HepG2 (cell line): Measurements from ENCODE around the gene PAIP2. TPM values are rescaled to one million over a fixed set of nuclear protein-coding genes. Genes with fewer than 3 reads are reported as not detected.

ENCODE experiments used
- ATAC-seq: fragments of 200-7000 bp; cut with Tn5 transposase; 3 replicates; pipeline ENCODE4 v1.9.1; 2020; ENCODE audit warnings: mild to moderate bottlenecking, moderate library complexity
- BruUV-seq: library from RNA; stranded (reverse); fragments of 400-500 nt; replicated peaks from 2 replicates; lab custom pipeline; 2021; lab: Mats Ljungman, UMichigan
- CTCF ChIA-PET: fragments of 300-600 bp; formaldehyde crosslinking; extraction: SDS; loops from one replicate; lab custom pipeline; 2021; ENCODE audit warnings: low total read pairs, inconsistent platforms, low intra/inter-chr PET ratio; lab: Yijun Ruan, JAX
- POLR2A ChIA-PET: fragments of 350-600 bp; sonication (Branson Sonifier 250); formaldehyde crosslinking; loops from one replicate; lab custom pipeline; 2020; ENCODE audit warnings: antibody characterized with exemption, inconsistent platforms; lab: Yijun Ruan, JAX
- DNase-seq: peaks from one replicate; pipeline ENCODE4 v3.0.0-alpha.2; 2015; ENCODE audit warnings: low spot score
- FAIRE-seq: peaks from 3 replicates; lab custom pipeline; 2011; peaks lifted over from hg19 to GRCh38; lab: Jason Lieb, UNC
- H2AFZ ChIP-seq: one replicate; pipeline ENCODE4 v1.6.1; 2011; ENCODE audit warnings: low read length, inconsistent platforms
- H3K27ac ChIP-seq: fragments of 300-600 bp; 3 replicates; pipeline ENCODE4 v1.8.0; 2011; ENCODE audit warnings: mixed run types, mild to moderate bottlenecking, mixed read lengths, low read length, inconsistent platforms; ENCODE audit not compliant: insufficient read depth; ENCODE audit errors: extremely low read length
- H3K27me3 ChIP-seq, 2 experiments: fragments of 200-600 bp in 1 of 2; 2 replicates in 1 of 2; 3 replicates in 1 of 2; pipeline versions ENCODE4 v1.6.0 to v1.8.0; 2011; ENCODE audit warnings: low read length in 2 of 2, mild to moderate bottlenecking in 2 of 2, moderate library complexity in 2 of 2, inconsistent platforms in 1 of 2; ENCODE audit not compliant: insufficient read depth in 2 of 2, control insufficient read depth in 1 of 2
- H3K36me3 ChIP-seq, 2 experiments: fragments of 200-600 bp in 1 of 2; replicated peaks in 1 of 2; 2 replicates in 1 of 2; 3 replicates in 1 of 2; pipeline versions ENCODE4 v1.5.1 to v1.8.0; 2011; ENCODE audit warnings: low read length in 2 of 2, inconsistent platforms in 1 of 2; ENCODE audit not compliant: insufficient read depth in 2 of 2, control insufficient read depth in 1 of 2
- H3K4me1 ChIP-seq: 2 replicates; pipeline ENCODE4 v1.5.1; 2012; ENCODE audit warnings: low read length, inconsistent platforms; ENCODE audit not compliant: insufficient read depth
- H3K4me2 ChIP-seq: 2 replicates; pipeline ENCODE4 v1.6.0; 2011; ENCODE audit warnings: low read depth, low read length, inconsistent platforms
- H3K4me3 ChIP-seq, 3 experiments: fragments of 200-600 bp in 1 of 3; sonication (generic), shearing (Covaris generic) in 1 of 3; replicated peaks in 1 of 3; 2 replicates each; pipeline ENCODE4 v1.5.1; 2011 to 2016; ENCODE audit warnings: low read length in 3 of 3, inconsistent platforms in 2 of 3, low read depth in 2 of 3, mild to moderate bottlenecking in 2 of 3, control low read depth in 1 of 3, mixed read lengths in 1 of 3; ENCODE audit not compliant: insufficient read depth in 1 of 3
- H3K79me2 ChIP-seq: one replicate; pipeline ENCODE4 v1.6.1; 2011; ENCODE audit warnings: low read length, inconsistent platforms; ENCODE audit not compliant: insufficient read depth
- H3K9ac ChIP-seq: 2 replicates; pipeline ENCODE4 v1.6.0; 2011; ENCODE audit warnings: mild to moderate bottlenecking, low read depth, low read length, inconsistent platforms; ENCODE audit not compliant: insufficient read depth
- H3K9me3 ChIP-seq: 2 replicates; pipeline ENCODE4 v1.5.1; 2012; ENCODE audit warnings: mild to moderate bottlenecking, low read length
- H4K20me1 ChIP-seq: 2 replicates; pipeline ENCODE4 v1.6.0; 2011; ENCODE audit warnings: inconsistent platforms, mild to moderate bottlenecking, low read length, moderate library complexity; ENCODE audit not compliant: insufficient read depth
- KDM1A ChIP-seq: IDR thresholded peaks from 2 replicates; pipeline ENCODE4 v1.6.1; 2016; ENCODE audit warnings: missing compliant biosample characterization
- KMT2B ChIP-seq: IDR thresholded peaks from 2 replicates; pipeline ENCODE4 v1.6.1; 2016; ENCODE audit warnings: missing genetic modification reagents, missing compliant biosample characterization
- ZNF20 ChIP-seq: sonication (generic); formaldehyde crosslinking; IDR thresholded peaks from 2 replicates; pipeline ENCODE4 v1.4.0; 2020; ENCODE audit warnings: mild to moderate bottlenecking, moderate library complexity, missing genetic modification reagents
- ZNF619 ChIP-seq: sonication (generic); formaldehyde crosslinking; IDR thresholded peaks from 2 replicates; pipeline ENCODE4 v1.4.0; 2020; ENCODE audit warnings: mild to moderate bottlenecking, missing genetic modification reagents
- ZNF782 ChIP-seq: sonication (generic); formaldehyde crosslinking; IDR thresholded peaks from 2 replicates; pipeline ENCODE4 v1.4.0; 2020; ENCODE audit warnings: missing genetic modification reagents, mild to moderate bottlenecking, borderline replicate concordance
- WGBS: methylation state at CpG from one replicate; pipeline ENCODE4 v1.1.6; 2017; ENCODE audit warnings: low lambda C conversion rate; 5-methylcytosine and 5-hydroxymethylcytosine counted together
- in situ Hi-C: cut with HindIII; loops from 2 replicates; pipeline ENCODE4 v1.10.0; 2017; ENCODE audit warnings: low pct_unique_long_range_greater_than_20kb; ENCODE audit not compliant: extremely low pct_ligation_motif_present
- intact Hi-C: fragments of 100-400 bp; cut with micrococcal nuclease; formaldehyde crosslinking; loops from one replicate; pipeline ENCODE4 v1.10.0; 2022; ENCODE audit not compliant: unreplicated experiment
- polyA plus RNA-seq, 8 experiments: library from polyadenylated mRNA; depleted of rRNA in 3 of 8; stranded (reverse) in 7 of 8; unstranded in 1 of 8; fragments of >200 nt; fragmentation: Illumina TruSeq in 4 of 8; extraction: Trizol in 4 of 8; gene quantifications; 2 replicates each; pipeline versions ENCODE4 v1.2.1 to v1.2.3, GENCODE V29; 2011 to 2016; ENCODE audit warnings: low read depth in 4 of 8, missing spikeins in 1 of 8, mixed read lengths in 1 of 8; ENCODE audit not compliant: insufficient read depth in 1 of 8
- total RNA-seq, 5 experiments: library from RNA; depleted of rRNA; stranded (reverse); fragments of >200 nt; fragmentation: Illumina TruSeq; extraction: Trizol; gene quantifications; 2 replicates each; pipeline ENCODE4 v1.2.3, GENCODE V29; 2016; ENCODE audit warnings: low read depth in 1 of 5
- TF ChIP-seq, protein P1 (sequence below): IDR thresholded peaks from 2 replicates; pipeline ENCODE4 v1.6.1; 2016; ENCODE audit warnings: mild to moderate bottlenecking, missing biosample characterization, missing genetic modification reagents
- TF ChIP-seq, protein P2 (sequence below): sonication (generic); formaldehyde crosslinking; IDR thresholded peaks from 2 replicates; pipeline ENCODE4 v1.8.0; 2023; ENCODE audit warnings: mild to moderate bottlenecking, missing genetic modification reagents

Gene PAIP2
- total and polyA plus RNA-seq, 2 of the 13 experiments (the other 11 are each of a cell fraction or from before 2014, with no cell fraction given) = 61.5 to 76.3 TPM

DNA sequence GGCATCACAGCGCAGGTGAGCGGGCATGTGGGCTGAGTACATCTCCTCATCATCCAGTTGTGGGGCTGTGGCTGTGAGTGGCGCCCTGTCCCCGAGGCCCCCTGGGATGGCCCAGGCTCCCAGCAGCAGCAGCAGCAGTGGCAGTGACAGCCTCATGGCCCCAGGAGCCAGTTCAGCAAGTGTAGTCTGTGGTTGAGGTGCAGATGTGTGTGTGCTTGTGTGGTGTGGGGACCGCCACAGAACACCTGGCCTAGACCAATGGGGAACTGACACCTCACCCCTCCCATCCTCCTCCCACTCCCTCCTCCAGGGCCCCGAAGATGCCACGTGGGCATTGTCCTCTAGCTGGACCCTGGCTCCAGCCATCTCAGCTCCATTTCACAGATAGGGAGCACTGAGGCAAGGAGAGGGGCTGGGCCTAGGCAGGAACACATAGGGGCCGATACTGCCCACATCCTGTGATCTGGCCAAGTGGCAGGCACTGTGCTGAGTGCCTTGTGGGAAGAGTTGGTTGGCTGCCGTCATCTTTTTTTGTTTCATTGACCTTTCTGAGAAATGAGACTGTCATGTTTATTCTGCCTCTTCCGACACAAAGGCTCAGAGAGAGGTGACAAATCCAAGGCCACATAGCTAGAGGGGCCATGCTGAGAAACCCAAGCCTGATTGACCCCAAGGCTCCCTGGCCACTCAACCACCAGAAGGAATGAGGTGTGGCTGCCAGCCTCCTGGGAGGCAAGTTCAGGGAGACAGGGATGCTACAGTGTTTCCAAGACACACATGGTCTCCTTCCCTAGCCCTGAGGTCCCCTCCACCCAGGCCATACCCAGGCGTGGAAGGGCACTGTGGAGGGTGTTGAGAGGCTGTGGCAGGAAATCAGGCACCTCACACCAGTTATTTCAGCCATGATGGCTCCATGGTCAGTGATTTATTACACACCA is 48.3 kb downstream of the PAIP2 start, which contains the start of gene MZB1 (continued):
- TF ChIP-seq ZNF20 (CRISPR knock-in tag) = no peak
- TF ChIP-seq ZNF619 = no peak
- TF ChIP-seq KDM1A (CRISPR knock-in tag) = peak; percentile 77

DNA sequence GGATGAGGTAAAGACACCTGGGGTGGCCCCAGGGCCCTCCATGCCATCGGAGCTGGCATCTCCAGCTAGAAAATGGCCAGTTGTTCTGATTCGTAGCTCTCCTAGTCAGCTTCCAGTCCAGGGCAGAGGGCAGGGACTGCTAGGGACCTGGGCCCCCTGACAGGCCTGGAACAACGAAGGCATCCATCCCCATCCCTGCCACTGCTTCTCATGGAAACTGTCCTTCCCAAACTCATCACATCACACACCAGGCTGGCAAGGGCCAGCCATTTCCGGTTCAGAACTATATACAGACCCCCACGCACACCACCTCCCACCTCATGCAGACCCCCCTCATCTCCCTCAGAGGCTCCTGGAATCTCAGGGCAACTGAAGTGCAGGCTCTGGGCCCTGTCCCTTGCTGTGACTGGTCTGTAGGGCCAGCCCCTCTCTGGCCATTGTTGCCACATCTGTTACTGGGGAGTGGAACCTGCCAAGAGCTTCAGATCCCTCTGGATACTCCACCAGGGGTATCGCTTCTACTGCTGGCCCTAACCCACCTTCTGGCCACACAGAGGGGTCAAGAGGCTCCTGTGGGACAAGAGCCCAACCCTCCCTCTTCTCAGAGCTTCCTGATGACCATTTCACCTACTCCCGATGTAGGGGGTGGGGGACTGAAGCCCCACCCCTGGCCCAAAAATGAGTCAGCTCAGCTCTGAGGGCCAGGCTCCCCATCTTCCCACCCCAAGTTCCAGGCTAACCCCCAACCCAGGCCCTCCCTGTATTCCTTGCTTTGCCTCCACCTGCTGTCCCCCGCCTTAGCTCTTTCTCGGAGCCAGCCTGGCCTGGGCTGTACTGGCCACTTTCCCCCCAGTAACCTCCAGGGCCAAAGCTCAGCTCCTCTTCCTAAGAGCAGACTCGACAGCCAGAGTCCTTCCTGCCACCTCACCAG is 49.2 kb downstream of the PAIP2 start:
- in situ Hi-C loops = no loop called here
- Histone ChIP-seq H3K4me3 (no peak overlapping the region), H3K4me1 (peaks cover 63% of the 10 kb centered on the region), H3K27ac (no peak overlapping the region), H3K36me3 (no peaks in the 10 kb centered on the region), H2AFZ (no peak overlapping the region), H3K79me2 (no peaks in the 10 kb centered on the region), H3K9ac (no peak overlapping the region), H4K20me1 (no peaks in the 10 kb centered on the region), H3K4me2 (no peak overlapping the region), H3K9me3 (no peaks in the 10 kb centered on the region)
- BruUV-seq = no TSS peak
- CTCF ChIA-PET = no interaction called here
- ATAC-seq (no peak), DNase-seq (no peak), FAIRE-seq (no peak)
- WGBS = 75% methylated on average over 8 of the region's 10 CpGs
- POLR2A ChIA-PET = interaction anchor here (0.6 kb wide), 1 partner anchor 13 kb away, joined by 3 read pairs; the partner anchor contains the start of gene SPATA24
- intact Hi-C loops = no loop called here
- TF ChIP-seq, protein P1, sequence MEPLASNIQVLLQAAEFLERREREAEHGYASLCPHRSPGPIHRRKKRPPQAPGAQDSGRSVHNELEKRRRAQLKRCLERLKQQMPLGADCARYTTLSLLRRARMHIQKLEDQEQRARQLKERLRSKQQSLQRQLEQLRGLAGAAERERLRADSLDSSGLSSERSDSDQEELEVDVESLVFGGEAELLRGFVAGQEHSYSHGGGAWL (CRISPR knock-in tag) = no peak
- TF ChIP-seq, protein P2, sequence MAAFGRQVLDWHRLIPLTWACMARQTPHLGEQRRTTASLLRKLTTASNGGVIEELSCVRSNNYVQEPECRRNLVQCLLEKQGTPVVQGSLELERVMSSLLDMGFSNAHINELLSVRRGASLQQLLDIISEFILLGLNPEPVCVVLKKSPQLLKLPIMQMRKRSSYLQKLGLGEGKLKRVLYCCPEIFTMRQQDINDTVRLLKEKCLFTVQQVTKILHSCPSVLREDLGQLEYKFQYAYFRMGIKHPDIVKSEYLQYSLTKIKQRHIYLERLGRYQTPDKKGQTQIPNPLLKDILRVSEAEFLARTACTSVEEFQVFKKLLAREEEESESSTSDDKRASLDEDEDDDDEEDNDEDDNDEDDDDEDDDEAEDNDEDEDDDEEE (CRISPR knock-in tag) = no peak
- TF ChIP-seq KMT2B (CRISPR knock-in tag) (no peak), ZNF782 (no peak)
- TF ChIP-seq, all 625 proteins: peak for 0
- no peaks in the 10 kb centered on the region for H3K27me3 ChIP-seq
